Coronary artery (tissue), 2 donors: Measurements from ENCODE around the gene CYP4F2.
"Not testable (repeated sequence)": the region's sequence is repeated elsewhere in the genome, so short reads cannot be mapped to it uniquely, and the experiment has no call there.

Experiments used
- DNase-seq: peaks from one replicate; pipeline ENCODE4 v3.0.0-alpha.2; 2017; ENCODE audit warnings: low spot score
- H3K27ac ChIP-seq, 2 donors: fragments of 200-600 bp; sonication (generic); one replicate each; pipeline ENCODE4 v1.5.1; 2016 to 2019
- H3K4me3 ChIP-seq: fragments of 200-600 bp; sonication (generic); 2 replicates; pipeline ENCODE4 v1.5.1; 2016; ENCODE audit warnings: mild to moderate bottlenecking, moderate library complexity
- CTCF ChIP-seq: fragments of 200-600 bp; sonication (generic); IDR thresholded peaks from one replicate; pipeline ENCODE4 v1.5.1; 2019; ENCODE audit warnings: antibody characterized with exemption

CYP4F2 gene

GRCh38 chr19:15859187-15859586 lies 38.7 kb downstream of the CYP4F2 start:
- no peak for DNase-seq
- no peak overlapping the region for H3K4me3 ChIP-seq
- TF ChIP-seq CTCF: no peak
- no peak overlapping the region for H3K27ac ChIP-seq

GRCh38 chr19:15850385-15850784 lies 47.5 kb downstream of the CYP4F2 start:
- no peak for DNase-seq
- H3K4me3 ChIP-seq: no peak overlapping the region
- no peak overlapping the region for H3K27ac ChIP-seq
- TF ChIP-seq CTCF: no peak

- no peak for DNase-seq
- TF ChIP-seq CTCF: no peak
Measured at GRCh38 chr19:15846923-15847322, 51.0 kb downstream of the CYP4F2 start.

GRCh38 chr19:15843894-15844222 lies 54.0 kb downstream of the CYP4F2 start:
- not testable (repeated sequence) for H3K27ac ChIP-seq, DNase-seq, H3K4me3 ChIP-seq

More at GRCh38 chr19:15846923-15847322, 51.0 kb downstream of the CYP4F2 start:
- Histone ChIP-seq H3K4me3 (no peak overlapping the region), H3K27ac (no peak overlapping the region)

GRCh38 chr19:15843203-15843893 lies 54.5 kb downstream of the CYP4F2 start:
- Histone ChIP-seq H3K27ac (no peak overlapping the region), H3K4me3 (no peak overlapping the region)
- no peak for DNase-seq
- no peak for TF ChIP-seq CTCF

- Histone ChIP-seq H3K4me3 (no peak overlapping the region), H3K27ac (no peak overlapping the region)
- DNase-seq: no peak
- no peak for TF ChIP-seq CTCF
Measured at GRCh38 chr19:15841875-15842569, 55.9 kb downstream of the CYP4F2 start.

GRCh38 chr19:15840833-15841232 lies 57.0 kb downstream of the CYP4F2 start:
- DNase-seq: no peak
- no peak overlapping the region for H3K4me3 ChIP-seq
- no peak for TF ChIP-seq CTCF
- H3K27ac ChIP-seq: no peak overlapping the region

GRCh38 chr19:15839888-15840287 lies 58.0 kb downstream of the CYP4F2 start:
- H3K4me3 ChIP-seq, DNase-seq, H3K27ac ChIP-seq: not testable (repeated sequence)
